Measurements from ENCODE around the gene ATP8B1.

ATP8B1 gene

DNA sequence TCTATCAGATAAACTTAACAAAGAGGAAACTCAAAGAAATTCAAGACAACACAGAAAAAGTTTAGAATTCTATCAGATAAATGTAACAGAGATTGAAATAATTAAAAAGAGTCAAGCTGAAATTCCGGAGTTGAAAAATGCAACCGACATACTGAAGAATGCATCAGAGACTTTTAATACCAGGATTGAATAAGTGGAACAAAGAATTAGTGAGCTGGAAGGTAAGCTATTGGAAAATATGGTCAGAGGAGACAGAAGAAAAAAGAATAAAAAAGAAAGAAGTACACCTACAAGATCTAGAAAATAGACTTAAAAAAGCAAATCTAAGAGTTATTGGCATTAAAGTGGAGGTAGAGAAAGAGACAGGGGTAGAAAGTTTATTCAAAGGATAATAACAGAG, 88.0 kb downstream of the ATP8B1 start:
- DNase-seq = no peak

DNA sequence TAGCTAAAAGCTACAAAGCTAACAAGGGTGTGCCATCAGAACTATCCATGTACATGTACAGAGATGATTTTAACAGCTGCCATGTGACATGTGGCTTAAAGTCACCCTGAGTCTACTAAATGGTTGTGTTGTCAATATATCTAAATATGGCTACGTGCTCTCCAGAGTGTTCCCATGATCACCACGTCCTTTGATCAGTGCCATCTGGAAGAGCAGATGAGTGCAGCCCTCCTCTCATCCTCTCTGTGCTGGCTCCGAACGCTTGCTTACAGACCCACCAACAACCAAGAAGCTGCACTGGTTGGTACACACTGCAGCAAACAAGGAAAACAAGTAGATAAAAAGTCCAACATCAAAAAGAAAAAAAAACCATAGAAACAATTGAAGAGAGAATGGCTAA, 92.9 kb downstream of the ATP8B1 start:
- DNase-seq = no peak

DNA sequence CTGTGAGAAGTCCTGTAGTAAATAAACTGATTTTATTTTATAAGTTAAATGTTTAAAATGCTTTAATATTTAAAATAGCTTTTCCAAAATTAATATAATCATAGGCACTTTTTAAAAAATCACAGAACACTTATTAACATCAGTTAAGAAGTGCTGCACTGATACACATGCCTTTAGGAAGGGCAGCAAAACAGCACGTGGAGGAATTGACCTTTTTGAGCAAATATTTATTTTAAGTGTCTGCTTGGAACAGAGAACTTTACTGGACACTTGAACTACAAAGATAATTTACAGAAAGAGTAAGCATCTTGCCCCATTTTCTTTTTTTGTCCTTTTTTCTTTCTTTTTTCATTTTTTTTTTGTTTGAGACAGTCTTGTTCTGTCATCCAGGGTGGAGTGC, 93.8 kb downstream of the ATP8B1 start:
- DNase-seq = no peak

DNA sequence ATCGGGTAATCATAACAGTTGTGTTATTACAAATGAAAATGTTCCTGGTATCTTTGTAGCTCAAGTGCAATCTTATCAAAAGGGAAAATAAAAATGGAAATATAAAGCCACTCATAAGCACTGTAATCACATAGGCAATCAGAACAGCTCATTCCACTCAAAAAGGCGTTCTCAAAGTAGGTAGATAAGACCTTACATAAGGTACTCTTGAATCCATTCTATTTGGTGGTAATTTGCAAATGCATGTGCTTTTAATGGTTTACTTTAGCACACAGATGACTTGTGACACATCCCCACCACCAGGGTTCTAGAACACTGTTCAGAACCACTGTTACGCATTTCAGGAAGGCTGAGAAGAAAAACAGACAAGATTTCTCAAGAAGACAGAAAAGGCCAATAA, 94.8 kb downstream of the ATP8B1 start:
- DNase-seq = no peak

DNA sequence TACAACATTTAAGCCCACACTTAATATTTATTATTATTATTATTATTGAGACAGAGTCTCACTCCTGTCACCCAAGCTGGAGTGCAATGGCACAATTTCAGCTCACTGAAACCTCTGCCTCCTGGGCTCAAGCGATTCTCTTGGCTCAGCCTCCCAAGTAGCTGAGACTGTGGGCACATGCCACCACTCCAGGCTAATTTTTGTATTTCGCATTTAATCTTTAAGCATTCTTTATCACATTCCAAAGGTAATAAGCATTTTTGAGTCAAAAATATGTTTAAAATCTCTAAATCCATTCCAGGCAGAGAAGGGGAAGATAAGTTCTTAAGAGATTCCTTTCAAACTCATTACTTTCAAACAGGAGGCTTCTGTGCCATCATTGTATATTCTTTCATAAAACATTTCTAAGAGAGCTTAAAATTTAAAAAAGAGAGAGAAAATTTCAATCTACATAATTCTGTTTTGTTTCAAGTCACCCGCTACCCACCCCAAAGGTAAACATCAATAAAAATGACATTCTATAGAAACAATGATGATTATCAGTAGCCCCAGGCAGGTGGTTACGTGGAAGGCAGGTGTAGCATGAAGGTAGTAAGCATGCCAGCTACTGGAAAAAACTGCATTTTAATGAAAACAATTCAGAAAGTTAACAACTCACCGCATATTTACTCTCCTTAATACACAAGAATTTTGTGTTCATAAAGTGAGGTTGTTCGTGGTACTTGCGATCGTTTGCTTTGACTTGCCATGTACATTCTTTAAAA, 97.1 kb downstream of the ATP8B1 start:
- no peak for DNase-seq

DNA sequence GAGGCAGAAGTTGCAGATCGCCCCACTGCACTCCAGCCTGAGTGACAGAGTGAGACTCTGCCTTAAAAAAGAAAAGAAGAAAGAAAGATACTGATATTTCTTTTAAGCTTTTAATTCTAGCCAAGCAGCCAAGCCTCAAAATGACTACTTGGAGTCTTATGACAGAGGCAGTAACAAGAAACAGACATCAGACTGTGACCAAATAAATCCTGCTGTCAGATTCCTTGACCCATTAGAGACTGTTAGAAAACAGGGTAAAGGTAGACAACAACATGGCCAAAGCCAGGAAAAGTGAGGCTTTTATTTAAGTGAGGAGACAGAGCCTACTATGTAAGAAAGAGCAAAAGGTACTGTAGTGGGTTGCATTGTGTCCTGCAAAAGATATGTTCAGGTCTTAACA, 98.1 kb downstream of the ATP8B1 start:
- DNase-seq = no peak

DNA sequence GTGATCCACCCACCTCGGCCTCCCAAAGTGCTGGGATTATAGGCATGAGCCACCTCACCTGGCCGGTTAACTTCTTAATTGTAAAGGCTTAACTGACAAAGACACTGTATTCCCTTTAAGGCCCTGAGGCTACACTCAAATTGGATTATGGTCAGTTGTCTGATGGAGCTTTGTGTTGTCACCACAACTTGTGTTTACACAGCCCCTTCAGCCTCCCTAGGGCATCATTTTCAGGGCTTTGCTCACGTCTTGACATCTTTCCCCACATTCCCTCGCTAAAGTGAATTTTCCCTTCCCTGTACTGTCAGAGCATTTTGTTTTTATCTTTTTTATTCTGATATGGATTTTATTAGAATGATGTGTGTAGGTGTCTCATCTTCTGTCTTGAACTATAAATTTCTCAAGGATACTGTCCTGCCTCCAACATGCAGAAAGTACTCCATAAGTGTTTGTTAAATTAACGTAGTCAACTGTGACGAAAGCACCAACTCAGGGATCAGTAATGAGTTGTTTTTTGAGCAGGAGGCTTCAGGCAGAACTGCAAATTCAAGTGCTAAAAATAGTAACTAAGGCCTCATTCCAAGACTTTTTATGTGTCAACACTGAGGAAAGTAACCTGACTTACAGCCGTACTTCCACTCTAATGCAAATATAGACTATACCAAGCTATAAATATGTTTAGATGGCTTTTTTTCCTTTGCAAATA, 104.4 kb downstream of the ATP8B1 start:
- no peak for DNase-seq

DNA sequence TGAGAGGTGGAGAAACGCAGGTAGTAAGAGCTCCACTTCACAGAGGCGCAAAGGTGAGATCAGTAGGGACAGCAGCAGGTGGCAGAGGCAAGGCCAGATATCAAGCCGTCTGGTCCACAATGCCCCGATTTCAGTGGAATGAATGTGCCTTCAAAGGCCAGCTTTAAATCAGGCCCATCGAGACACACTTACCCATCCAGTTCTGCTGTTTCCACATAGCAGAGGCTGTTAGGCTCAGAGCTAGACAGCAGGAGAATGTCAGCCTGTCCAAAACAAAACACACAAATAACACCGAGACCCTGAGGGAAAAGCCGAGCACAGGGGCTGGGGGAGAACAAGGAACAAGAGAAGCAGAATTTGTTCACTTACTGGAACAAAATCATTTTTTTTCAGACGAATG, 105.7 kb downstream of the ATP8B1 start:
- DNase-seq = peak; percentile 6

DNA sequence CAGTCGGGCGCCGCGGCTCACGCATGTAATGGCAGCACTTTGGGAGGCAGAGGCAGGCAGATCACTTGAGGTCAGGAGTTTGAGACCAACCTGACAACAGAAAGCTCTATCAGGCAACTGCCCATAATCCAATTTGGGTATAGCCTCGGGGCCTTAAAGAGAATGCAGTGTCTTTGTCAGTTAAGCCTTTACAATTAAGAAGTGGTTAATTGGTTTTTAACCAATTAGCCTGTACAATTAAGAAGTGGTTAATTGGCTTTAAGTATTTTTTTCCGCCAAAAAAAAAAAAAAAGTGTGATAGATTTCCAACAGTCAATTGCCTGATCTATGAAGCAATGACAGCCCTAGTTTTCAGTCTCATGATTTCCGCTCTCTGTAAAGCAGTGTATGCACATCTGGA, 106.8 kb downstream of the ATP8B1 start:
- DNase-seq = peak; percentile 10

DNA sequence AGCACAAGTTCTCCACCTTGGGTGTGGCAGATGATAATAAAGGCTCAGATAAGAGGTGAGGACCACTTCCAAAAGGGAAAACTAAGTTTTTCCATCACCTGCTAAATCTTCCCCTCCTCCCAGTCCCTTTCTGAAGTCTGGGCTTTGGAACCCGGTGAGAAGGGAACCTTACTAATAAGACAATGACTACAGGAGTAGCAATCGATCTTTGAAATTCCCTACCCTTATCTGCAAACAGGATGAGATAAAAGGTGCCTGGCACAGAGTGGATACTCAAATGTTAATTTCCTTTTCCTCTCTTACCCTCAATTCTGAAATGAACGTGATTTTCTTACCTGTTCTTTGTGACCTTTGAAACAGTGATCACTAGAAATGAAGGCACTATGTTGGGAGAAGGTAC, 111.8 kb downstream of the ATP8B1 start:
- DNase-seq = no peak

DNA sequence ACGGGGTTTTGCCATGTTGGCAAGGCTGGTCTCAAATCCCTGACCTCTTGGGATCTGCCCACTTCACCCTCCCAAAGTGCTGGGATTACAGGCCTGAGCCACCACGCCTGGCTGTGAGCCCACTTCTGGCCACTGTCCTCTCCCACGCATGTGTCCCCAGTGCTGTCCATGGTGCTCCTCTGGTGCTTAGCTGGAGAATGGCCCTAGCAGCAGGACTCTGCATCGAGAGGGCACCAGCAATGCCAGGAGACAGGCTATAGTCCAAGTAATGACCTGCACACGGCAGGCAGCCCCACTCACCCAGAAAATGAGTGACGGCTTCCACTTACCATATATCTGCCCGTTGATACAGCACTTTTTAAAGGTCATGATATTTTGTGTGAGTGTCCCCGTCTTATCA, 115.1 kb downstream of the ATP8B1 start:
- no peak for DNase-seq

DNA sequence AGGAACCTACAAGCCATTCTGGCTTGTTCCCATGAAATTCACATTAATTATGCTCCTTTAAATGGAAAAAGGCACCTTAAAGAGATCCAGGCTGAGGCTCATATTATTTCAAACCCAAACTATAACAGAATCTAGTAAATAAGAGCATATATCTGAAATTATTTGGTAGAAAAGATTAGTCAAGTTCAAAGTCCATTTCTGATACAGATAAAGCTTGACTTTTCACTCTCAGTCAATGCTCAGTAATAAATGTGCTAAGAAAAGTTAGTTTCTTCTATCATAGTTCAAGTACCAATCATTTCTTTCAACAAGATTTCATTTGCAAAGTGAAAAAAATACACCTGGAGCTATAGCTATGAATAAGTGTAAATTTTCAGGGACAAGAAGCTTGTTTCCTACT, 119.6 kb downstream of the ATP8B1 start:
- no peak for DNase-seq

DNA sequence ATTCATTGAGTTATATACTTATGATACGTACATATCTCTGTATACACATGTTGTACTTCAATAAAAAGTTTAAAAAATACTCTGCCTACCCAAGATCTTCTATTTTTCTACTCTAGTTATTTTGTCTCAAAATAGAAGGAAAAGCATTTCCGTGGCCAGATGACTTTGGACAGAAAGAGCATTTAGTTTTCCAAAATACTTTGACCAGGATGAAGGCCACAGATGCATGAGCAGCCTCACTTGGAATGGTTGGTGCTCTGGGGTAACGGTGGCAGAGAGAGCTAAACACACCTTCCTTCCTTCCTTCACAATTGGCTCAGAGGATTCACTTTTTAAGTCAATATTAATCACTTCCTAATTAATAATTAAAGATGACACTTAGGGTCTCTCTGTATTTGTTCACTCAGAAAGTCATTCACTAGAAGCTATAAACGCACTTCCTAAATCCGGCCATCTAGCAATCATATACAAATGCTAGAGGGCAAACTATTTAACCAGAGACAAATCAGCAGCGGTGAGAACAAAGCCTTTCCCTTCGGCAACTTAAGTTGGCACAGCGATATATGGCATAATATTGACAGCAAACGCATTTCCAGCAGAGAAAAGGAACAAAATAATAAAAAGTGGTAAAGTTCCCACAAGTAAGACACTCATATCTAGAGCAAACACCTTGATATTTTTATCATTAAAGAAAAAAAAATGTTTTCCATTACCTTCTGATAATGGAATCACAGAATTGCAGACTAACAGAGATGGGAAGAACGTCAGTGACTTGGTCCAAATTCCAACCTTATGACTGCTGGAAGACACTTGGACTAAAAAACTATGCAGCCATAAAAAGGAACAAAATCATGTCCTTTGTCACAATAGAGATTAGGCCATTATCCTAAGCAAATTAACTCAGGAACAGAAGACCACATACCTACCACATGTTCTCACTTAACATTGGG, 125.6 kb downstream of the ATP8B1 start:
- DNase-seq = no peak

DNA sequence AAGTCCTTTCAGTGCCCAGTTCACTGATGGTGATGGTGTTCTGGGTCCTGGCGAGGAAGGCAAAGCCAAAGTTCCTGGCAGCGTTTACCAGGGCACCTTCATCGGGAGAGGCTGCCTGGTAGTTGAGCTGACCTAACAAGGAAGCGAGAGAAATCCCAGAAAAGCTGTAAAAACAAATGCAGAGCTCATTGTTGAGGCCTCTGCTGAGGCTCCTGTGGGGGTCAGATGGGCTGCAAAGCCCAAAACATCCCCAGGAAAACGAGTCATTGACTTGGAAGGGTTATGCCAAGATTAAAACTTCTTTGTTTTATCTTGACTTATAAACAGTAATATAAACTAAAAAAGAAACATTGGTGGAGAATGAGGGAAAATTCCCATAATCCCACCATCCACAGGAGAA, 128.2 kb downstream of the ATP8B1 start:
- DNase-seq = no peak

DNA sequence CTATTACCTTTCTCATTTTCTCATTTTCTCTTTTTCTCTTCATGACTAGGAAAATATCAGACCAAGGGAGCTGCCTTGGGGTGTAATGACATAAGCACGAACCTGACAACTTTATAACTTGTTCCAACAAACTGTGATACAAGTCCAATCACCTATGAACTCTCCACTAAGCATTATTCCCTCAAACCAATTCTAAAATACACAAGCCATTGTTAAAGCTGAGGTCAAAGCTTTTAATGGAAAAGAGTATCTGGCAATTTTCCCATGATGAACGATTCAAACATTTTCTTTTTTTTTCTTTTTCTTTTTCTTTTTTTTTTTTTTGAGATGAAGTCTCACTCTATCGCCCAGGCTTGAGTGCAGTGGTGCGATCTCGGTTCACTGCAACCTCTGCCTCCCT, 133.1 kb downstream of the ATP8B1 start:
- DNase-seq = no peak

DNA sequence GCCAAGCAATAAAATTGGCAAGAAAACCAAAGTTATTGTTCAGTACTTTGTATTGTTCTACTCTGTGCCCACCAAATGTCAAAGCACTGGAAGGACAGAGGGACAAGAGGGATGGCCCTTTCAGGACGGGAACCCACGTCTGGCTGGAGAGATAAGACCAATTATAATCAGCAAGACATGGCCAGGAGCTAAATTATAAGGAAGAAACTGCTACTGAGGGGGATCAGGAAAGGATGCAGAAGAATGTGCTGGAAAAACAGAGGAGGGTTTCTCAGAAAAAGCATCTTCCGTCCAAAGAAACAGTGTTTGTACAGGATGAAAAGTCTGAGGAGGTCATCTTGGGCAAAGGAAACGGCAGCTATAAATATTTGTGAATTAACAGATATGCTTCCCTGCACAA, 135.1 kb downstream of the ATP8B1 start:
- no peak for DNase-seq

DNA sequence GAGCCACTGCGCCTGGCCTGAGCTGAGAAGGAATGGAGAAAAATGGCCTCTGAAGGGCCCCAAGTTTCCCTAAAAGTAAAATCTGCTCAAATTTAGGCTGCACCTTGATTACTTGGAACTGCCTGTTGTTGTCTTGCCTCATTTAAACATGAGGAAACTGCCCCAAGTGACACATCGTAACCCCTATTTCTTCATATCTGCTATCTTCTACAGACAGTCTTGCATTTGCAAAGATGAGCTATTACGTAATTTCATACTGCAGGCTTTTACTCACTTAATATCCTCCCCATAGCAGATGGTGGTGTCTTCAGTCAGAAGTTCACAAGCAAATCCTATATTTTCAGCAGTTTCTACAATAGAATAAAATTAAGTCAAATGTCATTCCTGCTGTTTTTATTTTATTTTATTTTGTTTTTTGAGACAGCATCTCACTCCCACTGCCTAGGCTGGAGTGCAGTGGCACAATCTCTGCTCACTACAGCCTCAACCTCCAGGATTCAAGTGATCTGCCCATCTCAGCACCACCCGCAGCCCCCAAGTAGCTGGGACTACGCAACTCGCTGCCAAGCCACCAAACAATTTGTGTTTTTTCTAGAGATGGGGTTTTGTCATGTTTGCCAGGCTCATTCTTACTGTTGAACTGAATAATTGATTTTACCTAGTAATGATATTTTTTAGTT, 136.2 kb downstream of the ATP8B1 start:
- DNase-seq = no peak

DNA sequence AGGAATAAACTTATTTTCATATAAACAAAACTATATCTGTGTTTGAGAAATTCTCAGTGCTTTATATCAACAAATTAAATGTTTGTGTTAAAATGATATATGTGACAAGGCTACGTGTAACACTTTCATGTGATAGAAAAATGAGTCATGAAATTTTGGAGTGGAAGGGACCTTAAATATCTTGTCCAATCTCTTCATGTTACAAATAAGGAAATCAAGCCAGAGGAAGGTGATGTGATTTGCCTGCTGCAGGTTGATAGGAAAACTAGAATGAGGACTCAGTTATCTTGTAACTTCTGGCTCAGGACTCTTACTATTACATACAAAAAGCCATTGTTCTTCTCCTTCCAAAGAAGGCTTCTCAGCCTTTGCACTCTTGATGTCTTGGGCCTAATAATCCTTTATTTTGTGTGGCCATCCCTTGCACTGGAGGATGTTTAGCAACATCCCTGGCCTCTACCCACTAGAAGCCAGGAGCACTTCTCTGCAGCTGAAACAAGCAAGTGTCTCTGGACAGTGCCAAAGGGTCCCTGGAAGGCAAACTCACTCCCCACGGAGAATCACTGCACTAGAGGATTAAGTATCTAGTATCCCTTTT, 138.4 kb downstream of the ATP8B1 start:
- no peak for DNase-seq

DNA sequence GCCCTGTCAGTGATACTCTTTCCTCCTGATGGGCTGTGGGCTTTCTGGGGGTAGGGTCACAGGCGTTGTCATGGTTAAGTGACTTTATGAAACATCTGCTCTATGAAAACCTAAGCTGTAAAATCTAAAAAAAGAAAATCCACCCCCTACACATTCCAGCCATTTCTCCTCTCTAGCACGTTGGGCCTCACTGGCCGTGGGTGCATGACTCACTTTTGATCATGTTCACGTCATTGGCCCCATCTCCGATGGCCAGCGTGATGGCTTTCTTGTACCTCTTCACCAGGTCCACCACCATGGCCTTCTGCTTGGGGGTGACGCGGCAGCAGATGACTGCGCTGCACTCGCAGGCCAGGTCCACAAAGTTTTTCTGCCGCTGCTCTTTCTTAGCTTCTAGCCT, 142.2 kb downstream of the ATP8B1 start:
- no peak for DNase-seq

DNA sequence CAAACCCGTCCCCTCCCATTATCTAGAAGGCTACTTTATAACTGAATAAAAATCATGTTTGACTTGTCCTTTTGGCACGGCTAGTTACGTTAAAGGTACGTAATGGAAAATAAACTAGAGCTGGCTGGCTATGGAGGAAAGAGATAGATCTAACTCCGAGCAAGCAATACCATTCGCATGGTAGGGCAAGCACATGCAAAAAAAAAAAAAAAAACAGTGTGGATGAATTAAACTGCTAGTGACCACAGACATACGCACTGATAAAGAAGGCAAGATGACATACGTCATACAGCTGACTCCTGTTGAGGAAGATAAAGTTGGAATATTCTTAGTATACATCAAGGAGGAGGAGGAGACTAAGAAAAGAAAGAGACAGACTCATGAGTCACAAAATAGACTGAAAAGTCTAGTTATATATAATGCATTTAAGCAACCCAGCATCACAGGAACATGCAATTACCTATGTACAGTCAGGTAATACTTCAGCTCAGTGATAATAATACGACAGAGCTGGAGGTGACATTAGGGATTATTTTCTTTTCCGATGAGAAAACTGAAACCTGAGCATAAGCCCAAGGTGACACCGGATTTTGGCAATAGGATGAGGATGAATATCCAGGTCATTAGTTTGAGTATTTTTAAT, 143.5 kb downstream of the ATP8B1 start:
- no peak for DNase-seq

DNA sequence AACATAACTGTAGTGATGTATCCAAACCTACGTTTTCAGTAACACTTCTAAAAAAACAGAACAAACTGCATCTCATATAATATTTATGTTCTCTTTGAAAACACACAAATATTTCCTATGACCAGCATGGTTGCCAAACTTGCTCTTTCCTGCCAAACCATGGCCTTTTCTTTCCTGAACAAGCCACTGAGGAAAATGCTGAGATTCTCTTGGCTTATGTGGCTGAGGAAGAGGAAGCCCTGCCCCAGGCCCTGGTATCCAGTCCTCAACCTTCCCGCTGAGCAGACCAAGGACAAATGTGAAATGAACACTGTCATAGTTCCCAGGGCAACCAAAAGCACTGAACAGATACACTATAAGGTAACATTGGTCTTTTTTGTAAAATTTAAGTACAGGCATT, 145.6 kb downstream of the ATP8B1 start:
- DNase-seq = no peak

DNA sequence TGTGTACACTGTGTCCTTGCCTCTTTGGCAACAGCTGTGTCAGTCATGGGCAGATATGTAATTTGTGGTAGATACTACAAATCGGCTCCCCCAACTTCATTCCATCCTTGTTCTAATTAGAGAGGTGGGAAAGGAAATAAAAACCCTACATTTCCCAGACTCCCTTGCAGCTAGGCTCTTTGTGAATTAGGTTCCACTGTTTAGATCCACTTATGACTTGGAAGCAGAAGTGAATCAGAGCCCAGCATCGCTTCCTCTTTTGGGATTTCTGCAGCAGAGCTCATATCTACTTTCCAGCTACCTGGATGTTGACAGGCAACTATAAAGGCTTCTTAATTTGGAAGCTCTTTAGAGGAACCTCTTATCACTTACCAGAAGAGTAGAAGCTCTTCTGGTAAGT, 147.4 kb downstream of the ATP8B1 start:
- DNase-seq = no peak

Measured in retina (tissue), 1 donor.